IMR-90 (cell line): ENCODE data around the gene FAM98B. TPM values are rescaled to one million over a fixed set of nuclear protein-coding genes. Genes with fewer than 3 reads are reported as not detected.

Experiments
- ATAC-seq: fragments of 200-7000 bp; cut with Tn5 transposase; 2 replicates; pipeline ENCODE4 v1.9.1; 2020; ENCODE audit warnings: low read depth, mild to moderate bottlenecking, moderate library complexity
- BruUV-seq: library from RNA; stranded (reverse); fragments of 400-500 nt; replicated peaks from 2 replicates; lab custom pipeline; 2021; lab: Mats Ljungman, UMichigan
- CTCF ChIA-PET: fragments of 300-600 bp; formaldehyde crosslinking; extraction: SDS; loops from one replicate; lab custom pipeline; 2021; ENCODE audit warnings: antibody characterized with exemption; lab: Yijun Ruan, JAX
- POLR2A ChIA-PET: fragments of 300-600 bp; sonication (Branson Sonifier 250); formaldehyde crosslinking; loops from one replicate; lab custom pipeline; 2022; ENCODE audit warnings: antibody characterized with exemption; ENCODE audit not compliant: unreplicated experiment; lab: Charles Lee
- DNase-seq: peaks from one replicate; pipeline ENCODE4 v3.0.0; 2013
- H2AFZ ChIP-seq: replicated peaks from 2 replicates; pipeline ENCODE3; 2013; ENCODE audit warnings: low read length, mild to moderate bottlenecking; ENCODE audit not compliant: poor library complexity
- H2AK5ac ChIP-seq: 2 replicates; pipeline ENCODE4 v1.6.1; 2013; ENCODE audit warnings: low read depth, low read length, inconsistent platforms
- H2AK9ac ChIP-seq: replicated peaks from 2 replicates; pipeline ENCODE3; 2013; ENCODE audit warnings: mild to moderate bottlenecking, low read depth, low read length, moderate library complexity; ENCODE audit not compliant: poor library complexity
- H2BK120ac ChIP-seq: 2 replicates; pipeline ENCODE4 v1.6.1; 2013; ENCODE audit warnings: low read depth, low read length, inconsistent platforms
- H2BK15ac ChIP-seq: 3 replicates; pipeline ENCODE4 v1.6.1; 2013; ENCODE audit warnings: low read depth, low read length, inconsistent platforms
- H2BK20ac ChIP-seq: 2 replicates; pipeline ENCODE4 v1.6.1; 2013; ENCODE audit warnings: low read depth, mild to moderate bottlenecking, inconsistent platforms, low read length, moderate library complexity
- H2BK5ac ChIP-seq: 2 replicates; pipeline ENCODE4 v1.6.1; 2013; ENCODE audit warnings: mild to moderate bottlenecking, low read depth, low read length, inconsistent platforms; ENCODE audit not compliant: poor library complexity, severe bottlenecking
- H3K14ac ChIP-seq: replicated peaks from 2 replicates; pipeline ENCODE4 v1.6.1; 2013; ENCODE audit warnings: low read depth, low read length, inconsistent platforms
- H3K18ac ChIP-seq: 2 replicates; pipeline ENCODE4 v1.6.1; 2013; ENCODE audit warnings: low read depth, low read length, control low read depth
- H3K23ac ChIP-seq: 2 replicates; pipeline ENCODE4 v1.6.1; 2013; ENCODE audit warnings: low read depth, low read length, inconsistent platforms
- H3K27ac ChIP-seq: 2 replicates; pipeline ENCODE4 v1.5.1; 2013; ENCODE audit warnings: mild to moderate bottlenecking, control low read depth, low read length; ENCODE audit not compliant: insufficient read depth
- H3K27me3 ChIP-seq: 2 replicates; pipeline ENCODE4 v1.6.1; 2013; ENCODE audit warnings: low read length; ENCODE audit not compliant: control insufficient read depth, insufficient read depth
- H3K36me3 ChIP-seq: 2 replicates; pipeline ENCODE4 v1.6.1; 2013; ENCODE audit warnings: low read length, mixed read lengths; ENCODE audit not compliant: control insufficient read depth, insufficient read depth
- H3K4ac ChIP-seq: 2 replicates; pipeline ENCODE4 v1.6.1; 2013; ENCODE audit warnings: low read depth, low read length, inconsistent platforms
- H3K4me1 ChIP-seq: 2 replicates; pipeline ENCODE4 v1.6.1; 2013; ENCODE audit warnings: low read length, mixed read lengths; ENCODE audit not compliant: control insufficient read depth, insufficient read depth
- H3K4me2 ChIP-seq: 2 replicates; pipeline ENCODE4 v1.6.1; 2013; ENCODE audit warnings: low read depth, mild to moderate bottlenecking, control low read depth, low read length, moderate library complexity
- H3K4me3 ChIP-seq: 2 replicates; pipeline ENCODE4 v1.5.1; 2013; ENCODE audit warnings: low read depth, mild to moderate bottlenecking, control low read depth, low read length, moderate library complexity; ENCODE audit not compliant: insufficient read depth
- H3K56ac ChIP-seq: 2 replicates; pipeline ENCODE4 v1.6.1; 2013; ENCODE audit warnings: low read length, inconsistent platforms; ENCODE audit not compliant: insufficient read depth; ENCODE audit errors: extremely low read depth
- H3K79me1 ChIP-seq, 2 experiments: 2 replicates each; pipeline ENCODE4 v1.6.1; 2013; ENCODE audit warnings: low read length in 2 of 2, inconsistent platforms in 1 of 2, low read depth in 1 of 2
- H3K9ac ChIP-seq: 2 replicates; pipeline ENCODE4 v1.6.1; 2013; ENCODE audit warnings: low read depth, low read length, control low read depth
- H3K9me1 ChIP-seq: 2 replicates; pipeline ENCODE4 v1.6.1; 2013; ENCODE audit warnings: low read length, inconsistent platforms; ENCODE audit not compliant: insufficient read depth
- H3K9me3 ChIP-seq: 2 replicates; pipeline ENCODE4 v1.6.1; 2013; ENCODE audit warnings: low read length; ENCODE audit not compliant: control insufficient read depth, insufficient read depth
- H4K20me1 ChIP-seq: 2 replicates; pipeline ENCODE4 v1.6.1; 2013; ENCODE audit warnings: low read length, inconsistent platforms; ENCODE audit not compliant: insufficient read depth
- H4K5ac ChIP-seq: 2 replicates; pipeline ENCODE4 v1.6.1; 2013; ENCODE audit warnings: mild to moderate bottlenecking, low read depth, low read length, control low read depth
- H4K8ac ChIP-seq, 2 experiments: 2 replicates each; pipeline ENCODE4 v1.6.1; 2013; ENCODE audit warnings: low read depth in 2 of 2, low read length in 2 of 2, control low read depth in 1 of 2, inconsistent platforms in 1 of 2
- H4K91ac ChIP-seq: 2 replicates; pipeline ENCODE4 v1.6.1; 2013; ENCODE audit warnings: low read depth, low read length, inconsistent platforms; ENCODE audit not compliant: insufficient read depth
- FOS ChIP-seq: fragments of 150-350 bp; IDR thresholded peaks from 2 replicates; pipeline ENCODE4 v1.6.1; 2016; ENCODE audit warnings: low read depth, low read length
- MAZ ChIP-seq: IDR thresholded peaks from 2 replicates; pipeline ENCODE4 v1.6.1; 2012; ENCODE audit warnings: low read depth, mild to moderate bottlenecking, low read length, improper control_type of control experiment, moderate library complexity, borderline replicate concordance
- MXI1 ChIP-seq: IDR thresholded peaks from 2 replicates; pipeline ENCODE4 v1.6.1; 2012; ENCODE audit warnings: low read depth, mild to moderate bottlenecking, low read length, moderate library complexity, borderline replicate concordance
- POLR2A ChIP-seq: IDR thresholded peaks from 2 replicates; pipeline ENCODE4 v1.6.1; 2012; ENCODE audit warnings: mild to moderate bottlenecking, low read depth, low read length
- RAD21 ChIP-seq: IDR thresholded peaks from 2 replicates; pipeline ENCODE4 v1.6.1; 2012; ENCODE audit warnings: low read length, improper control_type of control experiment
- RCOR1 ChIP-seq: IDR thresholded peaks from 2 replicates; pipeline ENCODE4 v1.6.1; 2012; ENCODE audit warnings: mild to moderate bottlenecking, low read length, improper control_type of control experiment; ENCODE audit not compliant: insufficient replicate concordance
- RFX5 ChIP-seq: IDR thresholded peaks from 2 replicates; pipeline ENCODE4 v1.8.0; 2012; ENCODE audit warnings: low read depth, mild to moderate bottlenecking, low read length, moderate library complexity
- WGBS, 2 experiments: methylation state at CpG; one replicate each; pipeline versions ENCODE4 v1.1.5 to v1.1.7; 2013; ENCODE audit warnings: missing lambda C conversion rate in 2 of 2; ENCODE audit not compliant: insufficient read length in 1 of 2; ENCODE audit errors: extremely low coverage in 2 of 2; 5-methylcytosine and 5-hydroxymethylcytosine counted together
- dilution Hi-C: fragments of 300-500 bp; cut with HindIII; formaldehyde crosslinking; loops from one replicate; pipeline ENCODE4 v1.14.3; 2018; ENCODE audit warnings: low sequenced_read_pairs; ENCODE audit not compliant: unreplicated experiment
- in situ Hi-C: fragments of 300-500 bp; cut with MboI; formaldehyde crosslinking; loops from 3 replicates; pipeline ENCODE4 v1.14.3; 2019; ENCODE audit warnings: low sequenced_read_pairs, inconsistent platforms, mixed read lengths
- intact Hi-C: fragments of 100-400 bp; cut with micrococcal nuclease; formaldehyde crosslinking; loops from 2 replicates; pipeline ENCODE4 v1.10.0; 2022
- polyA plus RNA-seq, 3 experiments: library from polyadenylated mRNA; depleted of rRNA; stranded (reverse); fragments of >200 nt; gene quantifications; 2 replicates each; pipeline ENCODE4 v1.2.3, GENCODE V29; 2012; ENCODE audit warnings: low replicate concordance in 1 of 3
- total RNA-seq: library from RNA; depleted of rRNA; stranded (reverse); fragments of >200 nt; gene quantifications from 2 replicates; pipeline ENCODE4 v1.2.3, GENCODE V29; 2012
- TF ChIP-seq, protein P1 (sequence below): fragments of 150-350 bp; IDR thresholded peaks from 2 replicates; pipeline ENCODE4 v1.6.1; 2016; ENCODE audit warnings: low read depth, mild to moderate bottlenecking, low read length, moderate library complexity, borderline replicate concordance

Gene FAM98B
- total and polyA plus RNA-seq, 2 of the 4 experiments (the other 2 are of a cell fraction) = 2.7 to 12.2 TPM

DNA sequence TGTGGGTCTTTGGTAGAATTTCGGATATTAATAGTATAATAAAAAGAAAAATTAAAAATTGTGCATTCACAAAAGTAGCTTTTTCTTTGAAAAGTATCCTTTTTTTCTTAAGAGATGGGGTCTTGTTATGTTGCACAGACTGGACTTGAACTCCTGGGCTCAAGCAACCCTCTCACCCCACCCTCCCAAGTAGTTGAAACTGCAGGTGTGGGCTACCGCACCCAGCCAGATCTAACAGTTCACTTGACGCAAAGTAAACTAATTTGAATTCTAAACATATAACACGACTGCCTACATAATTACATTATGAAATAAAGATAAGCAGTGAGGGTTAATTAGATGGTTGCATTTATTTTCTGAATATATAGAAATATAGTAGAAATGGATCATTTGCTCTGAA, 10.7 kb downstream of the FAM98B start:
- ATAC-seq = no peak
- H4K20me1 ChIP-seq = peaks cover 5% of the 10 kb centered on the region; the same call in 1 of the 2 replicates
- H3K4ac ChIP-seq = no peak overlapping the region
- no peak overlapping the region for H2AK5ac ChIP-seq
- dilution Hi-C loops = no loop called here
- H4K91ac ChIP-seq = no peak overlapping the region
- peaks cover 5% of the 10 kb centered on the region; the same call in 1 of the 2 replicates for H3K9me1 ChIP-seq
- no peak overlapping the region for H3K18ac ChIP-seq
- H3K56ac ChIP-seq = no peak overlapping the region
- H3K27ac ChIP-seq = no peak overlapping the region
- H2BK20ac ChIP-seq = no peak overlapping the region
- 0 out of 2 replicates have a peak, but pooled peaks cover 1% of the 10 kb centered on the region for H3K4me1 ChIP-seq
- H2BK5ac ChIP-seq = no peak overlapping the region
- CTCF ChIA-PET = interaction anchor here (0.5 to 1.3 kb wide), 3 partner anchors 24 to 50 kb away, joined by 3 to 4 read pairs (median 3); no protein-coding TSS in a partner anchor
- no CpG with 5 or more reads among the region's 4 CpGs for WGBS, 2 experiments
- no peak overlapping the region for H3K9ac ChIP-seq
- H3K23ac ChIP-seq = no peak overlapping the region
- DNase-seq = no peak
- H3K79me1 ChIP-seq = peaks cover 16 to 54% of the 10 kb centered on the region in 2 experiments
- H3K4me2 ChIP-seq = no peak overlapping the region
- no peak overlapping the region for H3K14ac ChIP-seq
- POLR2A ChIA-PET = interaction anchor here (0.6 kb wide), 1 partner anchor 10 kb away, joined by 3 read pairs; the partner anchor contains the start of gene FAM98B
- H2BK120ac ChIP-seq = no peak overlapping the region
- intact Hi-C loops = no loop called here
- TF ChIP-seq RAD21 (no peak), MXI1 (no peak), MAZ (no peak), RFX5 (no peak), RCOR1 (no peak), POLR2A (no peak), FOS (no peak)
- TF ChIP-seq, protein P1, sequence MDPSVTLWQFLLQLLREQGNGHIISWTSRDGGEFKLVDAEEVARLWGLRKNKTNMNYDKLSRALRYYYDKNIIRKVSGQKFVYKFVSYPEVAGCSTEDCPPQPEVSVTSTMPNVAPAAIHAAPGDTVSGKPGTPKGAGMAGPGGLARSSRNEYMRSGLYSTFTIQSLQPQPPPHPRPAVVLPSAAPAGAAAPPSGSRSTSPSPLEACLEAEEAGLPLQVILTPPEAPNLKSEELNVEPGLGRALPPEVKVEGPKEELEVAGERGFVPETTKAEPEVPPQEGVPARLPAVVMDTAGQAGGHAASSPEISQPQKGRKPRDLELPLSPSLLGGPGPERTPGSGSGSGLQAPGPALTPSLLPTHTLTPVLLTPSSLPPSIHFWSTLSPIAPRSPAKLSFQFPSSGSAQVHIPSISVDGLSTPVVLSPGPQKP = no peak
- H3K27me3 ChIP-seq = no peaks in the 10 kb centered on the region
- no TSS peak for BruUV-seq
- H3K4me3 ChIP-seq = no peak overlapping the region
- no peak overlapping the region for H2AFZ ChIP-seq
- H2AK9ac ChIP-seq = no peak overlapping the region
- H4K8ac ChIP-seq = no peak overlapping the region
- no peaks in the 10 kb centered on the region for H3K36me3 ChIP-seq
- in situ Hi-C loops = no loop called here
- H3K9me3 ChIP-seq = no peaks in the 10 kb centered on the region
- no peak overlapping the region for H2BK15ac ChIP-seq
- no peak overlapping the region for H4K5ac ChIP-seq
